SJSA1 (cell line): ENCODE data around the gene MKRN2. TPM values are rescaled to one million over a fixed set of nuclear protein-coding genes. Genes with fewer than 3 reads are reported as not detected.

Experiments used
- total RNA-seq: library from RNA; depleted of rRNA; stranded (reverse); fragments of >200 nt; shearing (Covaris generic); gene quantifications from 2 replicates; pipeline ENCODE4 v1.2.3, GENCODE V29; 2014; rRNA removed

MKRN2 gene
- total RNA-seq, 1 experiment from 2014 or later, result 40.0 TPM

Other genes starting within 250 kb of the MKRN2 start
- gene TSEN2, start 72.6 kb upstream of the MKRN2 start, total RNA-seq, result 5.4 and 7.6 TPM in 2 replicates
- not detected in 2 replicates for gene MKRN2OS, start 11.6 kb upstream of the MKRN2 start, total RNA-seq
- gene RAF1, start 107.0 kb downstream of the MKRN2 start, total RNA-seq, result 62.1 and 91.4 TPM in 2 replicates
- not detected in 2 replicates for gene TMEM40, start 202.2 kb downstream of the MKRN2 start, total RNA-seq
- gene CAND2, start 239.6 kb downstream of the MKRN2 start, total RNA-seq, result 0.87 and 1.5 TPM in 2 replicates